ENCODE results near the gene IL4. TPM values are rescaled to one million over a fixed set of nuclear protein-coding genes. Genes with fewer than 3 reads are reported as not detected.

The IL4 gene
- total RNA-seq, 2 donors from 2014 or later = not detected

DNA sequence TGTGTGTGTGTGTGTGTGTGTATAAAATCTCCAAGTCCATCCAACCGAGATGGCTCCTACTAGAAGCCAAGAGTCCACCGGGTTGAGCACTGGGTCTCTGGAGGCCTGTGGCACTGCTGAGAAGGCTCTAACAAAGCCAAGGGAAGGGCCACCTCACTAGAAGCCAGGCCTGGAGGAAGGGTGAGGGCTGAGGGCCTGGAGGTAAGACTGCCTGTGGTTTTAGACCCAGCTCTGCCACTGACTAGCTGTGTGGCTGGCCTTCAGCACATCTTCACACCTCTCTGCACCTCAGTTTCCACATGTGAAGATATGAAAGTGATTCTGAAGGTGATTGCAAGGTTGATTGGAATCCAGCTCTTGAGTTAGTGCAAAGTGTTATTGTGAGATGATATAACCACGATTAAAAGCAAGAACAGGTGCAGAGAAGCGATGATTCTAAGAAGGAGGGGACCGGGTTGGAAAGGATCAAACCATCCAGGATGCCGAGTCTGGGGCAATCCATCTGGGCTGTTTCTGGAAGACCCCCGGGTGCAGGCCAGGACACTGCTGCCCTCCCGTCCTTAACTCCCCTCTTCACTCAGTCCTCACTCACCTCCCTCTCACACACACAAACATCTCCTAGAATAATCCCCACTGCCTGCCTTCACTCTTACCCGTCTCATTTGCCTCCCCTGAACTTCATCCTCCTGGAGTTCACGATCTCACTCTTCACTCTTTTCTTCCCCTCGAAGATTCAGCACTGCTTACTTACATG lies 2.3 kb downstream of the IL4 start:
- Mint-ChIP-seq H3K27me3 (no peaks in the 10 kb centered on the region), H3K27ac (no peak overlapping the region), H3K36me3 (ENCODE audit: low read depth) (no peaks in the 10 kb centered on the region), H3K9me3 (no peaks in the 10 kb centered on the region), H3K4me1 (no peaks in the 10 kb centered on the region), H3K4me3 (no peak overlapping the region)
- ATAC-seq (replicated peaks) = no peak

DNA sequence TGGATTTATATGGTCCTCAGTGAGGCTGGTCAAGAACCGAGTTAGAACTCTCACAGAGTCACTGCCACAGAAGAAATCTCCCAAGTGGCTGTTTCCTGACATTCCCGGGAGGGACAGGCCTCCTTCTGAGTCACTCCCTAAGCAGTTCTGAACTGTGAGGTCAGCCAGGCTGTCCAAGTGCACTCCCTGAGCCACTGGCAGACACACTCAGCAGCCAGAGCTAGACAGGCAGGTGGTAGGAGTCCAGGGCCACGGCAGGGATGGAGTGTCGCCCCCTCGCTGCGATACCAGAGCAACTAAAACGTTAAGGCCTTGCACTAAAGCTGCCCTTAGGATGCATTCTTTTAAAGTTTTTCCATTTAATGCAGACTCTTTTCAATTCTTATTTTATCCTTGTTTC lies 3.4 kb downstream of the IL4 start:
- no peak for ATAC-seq (replicated peaks)
- H3K36me3 Mint-ChIP-seq (ENCODE audit: low read depth) = no peaks in the 10 kb centered on the region
- no peak overlapping the region for H3K4me3 Mint-ChIP-seq
- no peaks in the 10 kb centered on the region for H3K4me1 Mint-ChIP-seq
- H3K9me3 Mint-ChIP-seq = no peaks in the 10 kb centered on the region
- no peaks in the 10 kb centered on the region for H3K27me3 Mint-ChIP-seq
- no peak overlapping the region for H3K27ac Mint-ChIP-seq

DNA sequence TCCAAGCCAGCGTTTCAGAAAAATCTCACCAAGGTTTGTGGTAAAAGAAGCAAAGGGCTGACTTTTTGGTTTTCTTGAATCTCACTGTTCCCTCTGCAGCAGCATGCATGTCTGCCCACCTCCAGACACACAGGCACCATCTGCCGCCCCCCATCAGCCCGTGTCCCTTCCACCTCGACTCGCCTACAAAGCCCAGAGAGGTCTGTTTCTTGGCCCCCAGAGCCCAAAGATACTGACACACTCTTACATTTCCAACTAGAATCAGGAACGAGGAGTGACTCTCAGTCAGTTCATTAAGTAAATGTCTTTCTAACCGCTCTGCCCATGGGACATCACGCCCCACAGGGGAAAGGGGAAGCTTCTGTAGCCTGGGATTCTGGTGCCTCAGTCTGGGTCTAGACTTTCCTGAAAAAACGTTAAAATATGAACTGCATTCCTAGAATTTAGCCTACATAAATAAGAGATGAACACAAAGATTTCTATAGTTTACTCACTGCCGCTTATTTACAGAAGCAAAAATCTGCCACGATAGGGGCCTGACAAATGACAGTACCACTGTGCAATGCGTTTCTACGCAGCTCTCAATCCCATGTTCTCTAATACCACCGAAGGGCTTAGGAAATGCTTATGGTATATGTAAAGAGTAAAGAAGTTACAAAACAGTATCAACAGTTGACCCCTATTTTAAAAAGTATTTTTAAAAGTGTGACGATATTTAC lies 4.1 kb downstream of the IL4 start:
- Mint-ChIP-seq H3K27me3 (no peaks in the 10 kb centered on the region), H3K4me1 (no peaks in the 10 kb centered on the region), H3K36me3 (ENCODE audit: low read depth) (no peaks in the 10 kb centered on the region), H3K27ac (no peak overlapping the region), H3K9me3 (no peaks in the 10 kb centered on the region), H3K4me3 (no peak overlapping the region)
- no peak for ATAC-seq (replicated peaks)

DNA sequence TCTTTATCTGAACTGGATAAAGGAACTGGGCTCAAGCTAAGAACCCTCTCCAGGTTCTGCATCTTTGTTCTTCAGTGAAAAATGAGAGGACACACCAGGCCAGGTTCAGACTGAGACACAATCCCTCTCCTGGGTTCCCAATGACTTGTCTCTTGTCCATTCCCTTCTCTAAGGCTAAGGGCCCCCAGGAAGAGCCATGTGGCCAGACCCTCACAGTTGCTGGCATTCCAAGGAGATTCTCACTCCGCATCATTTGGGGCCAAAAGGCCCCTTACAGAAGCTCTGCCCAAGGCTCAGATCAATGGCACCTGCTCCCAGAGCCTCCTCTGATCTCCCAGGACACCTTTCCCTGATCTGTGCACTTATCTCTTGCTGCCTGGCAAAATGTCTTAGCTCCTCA lies 4.9 kb downstream of the IL4 start:
- Mint-ChIP-seq H3K9me3 (no peaks in the 10 kb centered on the region), H3K4me1 (no peaks in the 10 kb centered on the region), H3K4me3 (no peak overlapping the region), H3K36me3 (ENCODE audit: low read depth) (no peaks in the 10 kb centered on the region), H3K27me3 (no peaks in the 10 kb centered on the region), H3K27ac (no peak overlapping the region)
- ATAC-seq (replicated peaks) = no peak

DNA sequence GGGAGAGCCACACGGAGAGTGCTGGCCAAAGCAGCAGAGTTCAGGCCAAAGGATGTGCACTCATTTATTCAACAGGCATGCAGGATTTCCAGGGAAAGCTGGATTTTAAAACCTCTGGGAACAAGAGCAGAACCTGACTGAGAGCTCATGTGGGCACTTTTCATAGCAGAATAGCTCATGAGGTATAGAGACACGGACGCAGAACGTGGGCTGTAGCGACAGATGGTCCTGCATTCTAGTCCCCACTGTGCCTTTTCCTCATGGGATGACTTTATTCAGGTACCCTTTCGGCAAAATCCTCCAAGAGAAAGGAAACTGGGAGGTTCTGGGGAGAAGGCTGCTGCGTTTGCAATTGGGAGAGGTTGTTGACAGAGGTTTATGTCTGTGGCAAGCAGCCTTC lies 5.4 kb downstream of the IL4 start:
- Mint-ChIP-seq H3K9me3 (no peaks in the 10 kb centered on the region), H3K4me1 (no peaks in the 10 kb centered on the region), H3K27me3 (no peaks in the 10 kb centered on the region), H3K4me3 (no peak overlapping the region), H3K27ac (no peak overlapping the region), H3K36me3 (ENCODE audit: low read depth) (no peaks in the 10 kb centered on the region)
- ATAC-seq (replicated peaks) = no peak

- Mint-ChIP-seq H3K4me1 (peaks cover under 1% of the 10 kb centered on the region), H3K27ac (no peak overlapping the region), H3K36me3 (ENCODE audit: low read depth) (no peaks in the 10 kb centered on the region), H3K9me3 (no peaks in the 10 kb centered on the region), H3K27me3 (no peaks in the 10 kb centered on the region), H3K4me3 (no peak overlapping the region)
- ATAC-seq (replicated peaks) = no peak
Measured at GRCh38 chr5:132679717-132680380, 6.1 kb downstream of the IL4 start.

- ATAC-seq (replicated peaks) = no peak
- peaks cover 6% of the 10 kb centered on the region for H3K4me1 Mint-ChIP-seq
- H3K4me3 Mint-ChIP-seq = no peak overlapping the region
- no peaks in the 10 kb centered on the region for H3K27me3 Mint-ChIP-seq
- H3K36me3 Mint-ChIP-seq (ENCODE audit: low read depth) = no peaks in the 10 kb centered on the region
- no peaks in the 10 kb centered on the region for H3K9me3 Mint-ChIP-seq
- H3K27ac Mint-ChIP-seq = no peak overlapping the region
Measured at GRCh38 chr5:132680780-132681475, 7.1 kb downstream of the IL4 start.

DNA sequence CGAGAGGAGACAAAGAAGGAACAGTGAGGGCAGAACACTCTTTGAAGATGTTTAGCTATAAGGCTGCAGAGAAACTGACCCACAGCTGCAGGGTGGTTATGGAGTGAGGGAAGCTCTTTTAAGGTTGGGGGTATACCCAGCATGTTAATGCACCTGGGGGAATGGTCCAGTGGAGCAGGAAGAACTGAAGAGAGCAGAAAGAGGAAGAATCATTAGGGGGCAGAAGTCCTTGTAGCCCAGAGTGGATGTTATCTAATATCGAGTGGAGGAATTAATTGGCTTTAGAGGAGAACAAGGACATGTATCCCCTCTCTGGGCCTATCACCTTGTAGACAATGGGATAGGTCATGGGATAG lies 7.7 kb downstream of the IL4 start:
- Mint-ChIP-seq H3K36me3 (ENCODE audit: low read depth) (no peaks in the 10 kb centered on the region), H3K9me3 (no peaks in the 10 kb centered on the region), H3K27me3 (no peaks in the 10 kb centered on the region), H3K4me3 (no peak overlapping the region), H3K4me1 (peaks cover 6% of the 10 kb centered on the region), H3K27ac (no peak overlapping the region)
- no peak for ATAC-seq (replicated peaks)

- H3K27me3 Mint-ChIP-seq = no peaks in the 10 kb centered on the region
- no peaks in the 10 kb centered on the region for H3K9me3 Mint-ChIP-seq
- no peak overlapping the region for H3K4me3 Mint-ChIP-seq
- no peak for ATAC-seq (replicated peaks)
- no peaks in the 10 kb centered on the region for H3K36me3 Mint-ChIP-seq (ENCODE audit: low read depth)
- H3K27ac Mint-ChIP-seq = no peak overlapping the region
- H3K4me1 Mint-ChIP-seq = peaks cover 6% of the 10 kb centered on the region
Measured at GRCh38 chr5:132681983-132682382, 8.2 kb downstream of the IL4 start.

GRCh38 chr5:132684491-132684890 lies 10.7 kb downstream of the IL4 start:
- no peak for ATAC-seq (replicated peaks)
- Mint-ChIP-seq H3K9me3 (no peaks in the 10 kb centered on the region), H3K4me3 (no peak overlapping the region), H3K36me3 (ENCODE audit: low read depth) (no peaks in the 10 kb centered on the region), H3K4me1 (peaks cover 20% of the 10 kb centered on the region), H3K27me3 (no peaks in the 10 kb centered on the region), H3K27ac (no peak overlapping the region)

- no peaks in the 10 kb centered on the region for H3K27me3 Mint-ChIP-seq
- H3K36me3 Mint-ChIP-seq (ENCODE audit: low read depth) = no peaks in the 10 kb centered on the region
- no peak overlapping the region for H3K27ac Mint-ChIP-seq
- H3K4me3 Mint-ChIP-seq = no peak overlapping the region
- no peak for ATAC-seq (replicated peaks)
- H3K4me1 Mint-ChIP-seq = peaks cover 20% of the 10 kb centered on the region
- no peaks in the 10 kb centered on the region for H3K9me3 Mint-ChIP-seq
Measured at GRCh38 chr5:132684922-132685720, 11.3 kb downstream of the IL4 start.

GRCh38 chr5:132686193-132686592 lies 12.4 kb downstream of the IL4 start:
- H3K9me3 Mint-ChIP-seq = no peaks in the 10 kb centered on the region
- ATAC-seq (replicated peaks) = no peak
- no peaks in the 10 kb centered on the region for H3K27me3 Mint-ChIP-seq
- H3K4me3 Mint-ChIP-seq = no peak overlapping the region
- H3K27ac Mint-ChIP-seq = no peak overlapping the region
- H3K4me1 Mint-ChIP-seq = peaks cover 20% of the 10 kb centered on the region
- no peaks in the 10 kb centered on the region for H3K36me3 Mint-ChIP-seq (ENCODE audit: low read depth)

DNA sequence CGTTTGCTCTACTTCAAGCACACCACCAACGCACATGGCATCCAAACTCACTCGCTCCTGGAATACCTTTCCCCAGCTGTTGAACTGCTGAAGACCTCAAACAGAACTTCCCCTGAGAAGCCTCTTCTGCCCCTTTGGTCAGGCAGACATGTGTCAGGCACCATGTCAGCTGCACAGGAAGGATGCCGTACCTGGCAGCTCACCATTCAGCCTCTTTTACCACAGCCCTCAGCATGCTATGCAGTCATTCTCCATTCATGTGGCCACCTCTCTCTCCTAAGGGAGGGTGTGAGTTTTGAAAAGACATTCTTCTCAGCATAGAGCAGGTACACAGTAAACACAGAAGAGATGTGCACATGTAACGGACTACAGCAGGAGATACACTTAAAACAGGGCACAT lies 14.2 kb downstream of the IL4 start:
- H3K9me3 Mint-ChIP-seq = no peaks in the 10 kb centered on the region
- peak overlapping the region; percentile 44 for H3K27ac Mint-ChIP-seq
- H3K27me3 Mint-ChIP-seq = no peaks in the 10 kb centered on the region
- H3K36me3 Mint-ChIP-seq (ENCODE audit: low read depth) = no peaks in the 10 kb centered on the region
- ATAC-seq (replicated peaks) = peak; percentile 83
- peaks cover 20% of the 10 kb centered on the region for H3K4me1 Mint-ChIP-seq
- H3K4me3 Mint-ChIP-seq = peak overlapping the region; percentile 62
